Fibroblast of lung (primary cell): ENCODE results near the gene HNRNPF.

Experiments used
- CTCF ChIP-seq, 2 donors: IDR thresholded peaks in 1 of 2; conservative IDR thresholded peaks in 1 of 2; 1 replicate in 1 of 2; 2 replicates in 1 of 2; pipeline ENCODE4 v1.5.1; 2011 to 2012; ENCODE audit warnings: low read length in 2 of 2, control low read depth in 1 of 2, inconsistent platforms in 1 of 2, low read depth in 1 of 2, mild to moderate bottlenecking in 1 of 2
- EZH2 ChIP-seq: IDR thresholded peaks from 2 replicates; pipeline ENCODE4 v1.5.1; 2012; ENCODE audit warnings: low read length, control low read depth, mild to moderate bottlenecking; ENCODE audit errors: missing control alignments

GRCh38 chr10:43421519-43421918 lies 12.5 kb upstream of the HNRNPF start:
- no peak for TF ChIP-seq CTCF (conservative IDR thresholded peaks at IDR 0.05 in 1 of 2, IDR thresholded peaks at IDR 0.05 in 1 of 2; ENCODE audit: low read depth in 1 of 2, low read length in 2 of 2)
- no peak for TF ChIP-seq EZH2
